Activated naive CD4-positive, alpha-beta T cell treated with anti-CD3 and anti-CD28 coated beads, Interleukin-2, amount 50 U/mL, for 72 hours (primary cell): ENCODE data around the gene OPN1SW. TPM values are rescaled to one million over a fixed set of nuclear protein-coding genes. Genes with fewer than 3 reads are reported as not detected.

Source experiments
- ATAC-seq, 2 donors: fragments of 150-1000 bp; cut with Tn5 transposase; 2 replicates each; pipeline ENCODE4 v1.10.0; 2021; ENCODE audit warnings: mild to moderate bottlenecking in 2 of 2, moderate library complexity in 2 of 2
- DNase-seq, 2 donors: peaks; one replicate each; pipeline ENCODE4 v3.0.0; 2021 to 2022; ENCODE audit warnings: low spot score in 2 of 2
- H3K27ac Mint-ChIP-seq, 2 donors: one replicate each; pipeline ENCODE4 v1.8.0; 2022; ENCODE audit warnings: mild to moderate bottlenecking in 2 of 2, mixed read lengths in 2 of 2
- H3K36me3 Mint-ChIP-seq, 2 donors: one replicate each; pipeline ENCODE4 v1.8.0; 2022; ENCODE audit warnings: mixed read lengths in 2 of 2
- H3K9me3 Mint-ChIP-seq, 2 donors: one replicate each; pipeline ENCODE4 v1.8.0; 2022; ENCODE audit warnings: mixed read lengths in 2 of 2
- total RNA-seq, 2 donors: library from RNA; stranded (reverse); gene quantifications; one replicate each; pipeline ENCODE4 v1.2.3, GENCODE V29; 2022

OPN1SW gene
- total RNA-seq, 2 donors from 2014 or later: not detected

DNA sequence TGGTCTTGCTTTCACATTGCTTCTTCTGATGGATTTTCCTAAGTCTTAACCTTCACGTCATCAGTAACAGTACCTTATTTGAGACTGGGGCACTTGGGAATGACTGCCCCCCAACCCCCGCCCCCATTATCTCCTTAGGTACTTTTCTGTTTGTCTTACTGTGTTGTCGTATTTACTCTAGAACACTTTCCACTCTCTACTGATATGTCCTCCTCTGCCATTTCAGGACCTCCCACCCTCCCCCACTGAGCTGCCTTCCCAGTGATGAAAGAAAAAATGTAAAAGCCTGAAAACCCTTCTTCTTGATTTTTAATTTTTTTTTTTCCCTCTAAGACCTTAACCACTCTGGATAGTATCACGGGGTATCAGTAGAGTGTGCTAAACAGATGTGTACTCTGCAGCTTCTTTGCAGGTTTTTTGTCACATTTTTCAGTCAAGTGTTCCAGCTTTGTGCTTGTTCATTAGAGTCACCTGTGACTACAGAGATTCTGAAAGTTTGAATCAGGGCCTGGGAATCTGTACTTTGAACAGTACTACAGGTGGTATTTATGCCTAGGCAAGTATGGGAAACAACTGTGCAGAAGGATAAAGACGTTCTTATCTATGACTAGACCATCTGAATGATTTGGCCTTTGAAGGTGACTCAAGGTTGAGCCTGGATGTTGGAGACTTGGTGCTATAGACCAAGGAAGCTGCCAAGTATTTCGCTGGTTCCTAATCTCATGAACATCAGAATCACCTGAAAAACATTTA is 28.1 kb downstream of the OPN1SW start:
- peaks cover 4 to 10% of the 10 kb centered on the region in 2 donors for H3K36me3 Mint-ChIP-seq
- no peak for DNase-seq
- no peaks in the 10 kb centered on the region for H3K9me3 Mint-ChIP-seq
- peak overlapping the region in 1 of 2 donors; percentile 44 for H3K27ac Mint-ChIP-seq
- ATAC-seq: no peak

- Mint-ChIP-seq H3K36me3 (peaks cover 4 to 10% of the 10 kb centered on the region in 2 donors), H3K27ac (no peak overlapping the region), H3K9me3 (no peaks in the 10 kb centered on the region)
- ATAC-seq (no peak), DNase-seq (no peak)
Measured at GRCh38 chr7:128745706-128746105, 29.9 kb downstream of the OPN1SW start.

DNA sequence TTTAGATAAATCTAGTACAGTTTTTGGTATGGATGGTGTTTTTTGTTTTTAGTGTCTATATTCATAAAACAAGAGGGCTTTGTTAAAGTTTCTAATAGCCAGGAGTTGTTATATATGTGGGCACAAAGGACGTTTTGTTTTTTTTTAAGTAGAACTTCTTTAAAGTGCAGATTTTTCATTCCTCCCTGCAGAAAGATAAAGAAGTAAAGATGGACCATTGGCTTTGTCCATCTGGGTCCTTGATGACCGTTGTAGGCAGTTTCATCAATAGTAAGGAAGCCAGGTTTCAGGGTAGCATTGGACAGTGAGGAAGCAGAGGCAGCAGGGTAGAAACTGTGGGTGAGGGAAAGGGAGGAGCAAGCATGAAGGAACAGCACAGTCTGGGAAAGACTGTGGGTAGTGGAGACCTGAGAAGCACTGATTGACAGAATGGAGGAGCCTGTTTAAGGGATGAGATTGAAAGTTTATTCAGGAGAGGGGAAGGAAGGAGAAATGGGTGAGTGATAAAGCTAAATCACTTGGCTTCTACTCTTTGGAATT is 31.2 kb downstream of the OPN1SW start:
- ATAC-seq: no peak
- Mint-ChIP-seq H3K36me3 (peaks cover 11 to 15% of the 10 kb centered on the region in 2 donors), H3K27ac (peak overlapping the region in 1 of 2 donors; percentile 11), H3K9me3 (no peaks in the 10 kb centered on the region)
- DNase-seq: no peak

DNA sequence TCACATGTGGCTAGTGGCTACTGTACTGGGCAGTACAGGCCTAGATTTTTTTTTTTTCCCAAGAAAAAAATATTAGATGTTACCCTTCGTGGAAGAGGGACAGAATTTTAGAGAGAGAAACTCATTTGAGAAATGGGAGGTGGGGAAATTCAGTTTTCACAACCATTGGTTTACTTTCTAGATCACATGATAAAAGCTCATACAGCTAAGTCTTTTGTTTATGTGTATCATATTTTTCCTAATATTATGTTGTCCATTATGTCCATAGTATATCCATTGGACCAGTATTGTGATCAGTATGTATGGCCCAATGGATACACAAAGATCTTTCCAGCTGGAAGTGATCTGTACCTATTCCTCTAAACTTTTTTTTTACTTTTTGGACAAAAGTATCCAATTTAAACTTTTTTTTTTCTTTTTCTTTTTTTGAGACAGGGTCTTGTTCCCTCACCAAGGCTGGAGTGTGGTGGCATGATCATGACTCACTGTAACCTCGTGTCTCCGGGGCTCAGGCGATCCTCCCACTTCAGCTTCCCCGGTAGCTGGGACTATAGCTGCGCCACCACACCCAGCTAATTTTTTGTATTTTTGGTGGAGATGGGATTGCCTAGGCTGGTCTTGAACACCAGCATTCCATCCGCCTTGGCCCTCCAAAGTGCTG is 32.4 kb downstream of the OPN1SW start:
- no peaks in the 10 kb centered on the region for H3K9me3 Mint-ChIP-seq
- no peak for ATAC-seq
- DNase-seq: no peak
- H3K27ac Mint-ChIP-seq: peak overlapping the region in 1 of 2 donors; percentile 85
- peaks cover 6 to 14% of the 10 kb centered on the region in 2 donors for H3K36me3 Mint-ChIP-seq

GRCh38 chr7:128742206-128742605 is 33.4 kb downstream of the OPN1SW start:
- DNase-seq: no peak
- Mint-ChIP-seq H3K36me3 (peaks cover 6 to 10% of the 10 kb centered on the region in 2 donors), H3K9me3 (no peaks in the 10 kb centered on the region), H3K27ac (no peak overlapping the region)
- no peak for ATAC-seq

- Mint-ChIP-seq H3K9me3 (no peaks in the 10 kb centered on the region), H3K36me3 (peaks cover 6 to 10% of the 10 kb centered on the region in 2 donors), H3K27ac (no peak overlapping the region)
- DNase-seq (no peak), ATAC-seq (no peak)
Measured at GRCh38 chr7:128741491-128741890, 34.1 kb downstream of the OPN1SW start.

DNA sequence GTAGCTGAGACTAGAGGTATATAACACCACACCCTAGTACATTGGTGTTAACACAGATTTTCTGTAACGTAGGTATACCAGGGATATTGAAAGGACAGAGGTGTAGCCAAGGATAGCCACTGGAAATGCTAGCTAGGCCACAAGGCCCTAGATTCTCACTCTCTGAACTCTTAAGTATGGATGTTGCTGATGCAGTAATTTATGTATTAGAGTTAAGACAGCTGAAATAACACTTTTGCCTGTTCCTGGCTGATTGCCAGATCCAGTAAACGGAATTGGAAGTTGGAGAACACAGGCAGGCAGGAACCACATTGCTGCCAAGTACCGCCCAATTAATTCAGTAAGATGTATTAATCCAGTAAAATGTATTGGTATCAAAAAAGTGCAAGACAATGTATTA is 34.6 kb downstream of the OPN1SW start:
- H3K27ac Mint-ChIP-seq: no peak overlapping the region
- H3K36me3 Mint-ChIP-seq: peaks cover 6 to 10% of the 10 kb centered on the region in 2 donors
- ATAC-seq (no peak), DNase-seq (no peak)
- H3K9me3 Mint-ChIP-seq: no peaks in the 10 kb centered on the region

- peaks cover 6 to 10% of the 10 kb centered on the region in 2 donors for H3K36me3 Mint-ChIP-seq
- DNase-seq: no peak
- no peak for ATAC-seq
- H3K27ac Mint-ChIP-seq: peak overlapping the region; percentile 97 to 98
- no peaks in the 10 kb centered on the region for H3K9me3 Mint-ChIP-seq
Measured at GRCh38 chr7:128739990-128740682, 35.5 kb downstream of the OPN1SW start.

- DNase-seq (peak; percentile 95 to 96), ATAC-seq (peak; percentile 96 to 99)
- Mint-ChIP-seq H3K27ac (peak within 1 kb of the TSS; percentile 97 to 98), H3K36me3 (peaks cover 6 to 10% of the 10 kb centered on the region in 2 donors), H3K9me3 (no peaks in the 10 kb centered on the region)
Measured at GRCh38 chr7:128739048-128739962, 36.3 kb downstream of the OPN1SW start, which contains the start of gene CALU. Gene CALU (plus strand): TSS chr7:128739359. CDS start chr7:128748584, 9,225 bp downstream.

DNA sequence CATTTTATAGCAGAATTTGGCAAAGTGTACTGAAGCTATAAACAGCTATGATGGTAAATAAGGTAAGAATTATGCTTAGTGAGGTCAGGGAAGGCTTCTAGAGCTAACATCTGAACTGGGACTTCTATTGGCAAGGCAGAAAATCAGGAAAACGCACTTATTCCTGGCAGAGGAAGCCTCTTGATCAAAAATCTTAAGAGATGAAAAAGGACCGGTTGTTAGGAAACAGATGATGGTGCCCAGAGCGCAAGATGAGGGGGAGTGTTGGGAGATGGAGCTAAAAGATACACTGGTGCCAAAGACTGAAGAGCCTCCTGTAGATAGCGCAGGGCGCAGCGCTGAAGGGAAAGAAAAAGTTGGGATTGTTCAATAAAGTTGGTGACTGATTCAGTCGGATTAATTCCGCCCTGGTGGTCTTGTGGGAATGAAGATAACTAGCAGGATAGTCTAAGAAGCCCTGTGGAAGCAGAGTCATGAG is 37.0 kb downstream of the OPN1SW start:
- H3K27ac Mint-ChIP-seq: peak overlapping the region; percentile 97 to 98
- DNase-seq: peak in 1 of 2 donors; percentile 16
- H3K9me3 Mint-ChIP-seq: no peaks in the 10 kb centered on the region
- H3K36me3 Mint-ChIP-seq: peaks cover 6 to 10% of the 10 kb centered on the region in 2 donors
- peak; percentile 4 to 13 for ATAC-seq

DNA sequence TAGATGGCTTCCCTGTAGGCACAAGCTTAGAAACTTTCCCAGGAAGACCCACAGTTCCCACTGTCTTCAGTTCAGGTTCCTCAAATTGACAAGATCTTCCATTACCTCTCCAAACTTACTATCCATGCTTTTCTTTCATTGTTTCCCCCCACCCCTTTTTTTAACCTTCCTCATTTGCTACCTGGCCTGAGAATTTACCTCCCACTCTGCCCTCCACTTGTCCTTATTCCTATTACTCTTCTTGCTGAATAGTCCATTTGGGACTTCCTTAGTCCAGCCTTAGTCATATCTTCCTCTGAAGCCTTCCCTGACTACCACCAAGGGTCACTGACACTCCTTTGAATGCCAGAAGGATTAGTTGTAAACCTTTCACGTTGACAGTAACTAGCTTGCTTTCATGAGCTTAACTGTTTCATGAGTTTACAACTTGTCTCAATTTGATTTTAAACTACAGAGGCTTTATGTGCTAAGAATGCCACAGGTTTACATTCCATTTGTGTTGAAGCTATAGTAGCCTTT is 37.7 kb downstream of the OPN1SW start:
- peaks cover 6 to 10% of the 10 kb centered on the region in 2 donors for H3K36me3 Mint-ChIP-seq
- peak overlapping the region in 1 of 2 donors; percentile 97 for H3K27ac Mint-ChIP-seq
- no peaks in the 10 kb centered on the region for H3K9me3 Mint-ChIP-seq

GRCh38 chr7:128737441-128737840 is 38.2 kb downstream of the OPN1SW start:
- peak overlapping the region in 1 of 2 donors; percentile 97 for H3K27ac Mint-ChIP-seq
- DNase-seq (no peak), ATAC-seq (no peak)
- peaks cover 6 to 10% of the 10 kb centered on the region in 2 donors for H3K36me3 Mint-ChIP-seq
- no peaks in the 10 kb centered on the region for H3K9me3 Mint-ChIP-seq

More for the DNA sequence above, 37.7 kb downstream of the OPN1SW start:
- no peak for ATAC-seq
- DNase-seq: no peak

GRCh38 chr7:128735436-128735835 is 40.2 kb downstream of the OPN1SW start:
- ATAC-seq: no peak
- H3K27ac Mint-ChIP-seq: no peak overlapping the region

DNA sequence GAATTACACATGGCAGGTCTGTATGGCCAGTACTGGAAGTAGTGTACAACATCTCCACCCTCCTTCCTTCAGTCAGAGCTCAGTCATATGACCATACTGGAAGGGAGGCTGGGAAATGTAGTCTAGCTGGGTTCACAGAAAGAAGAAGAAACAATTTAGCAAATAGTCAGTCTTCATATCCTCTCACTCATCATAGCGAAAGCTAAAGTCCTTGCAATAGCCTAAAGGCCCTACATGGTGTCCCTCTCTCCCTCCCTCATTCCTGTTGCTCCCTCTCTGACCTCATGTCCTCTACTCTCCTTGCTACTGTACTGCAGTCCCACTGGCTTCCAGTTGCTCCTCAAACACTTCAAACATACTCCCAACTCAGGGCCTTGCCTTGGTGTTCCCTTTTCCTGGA is 40.7 kb downstream of the OPN1SW start:
- H3K9me3 Mint-ChIP-seq: no peaks in the 10 kb centered on the region
- peaks cover 6 to 8% of the 10 kb centered on the region in 2 donors for H3K36me3 Mint-ChIP-seq
- no peak for DNase-seq
- ATAC-seq: no peak
- no peak overlapping the region for H3K27ac Mint-ChIP-seq

More at GRCh38 chr7:128735436-128735835, 40.2 kb downstream of the OPN1SW start:
- no peak for DNase-seq
- no peaks in the 10 kb centered on the region for H3K9me3 Mint-ChIP-seq
- peaks cover 6 to 10% of the 10 kb centered on the region in 2 donors for H3K36me3 Mint-ChIP-seq

GRCh38 chr7:128733278-128733645 is 42.3 kb downstream of the OPN1SW start:
- no peak for DNase-seq
- H3K9me3 Mint-ChIP-seq: no peaks in the 10 kb centered on the region

More at GRCh38 chr7:128733278-128733645, 42.3 kb downstream of the OPN1SW start:
- no peak for ATAC-seq
- no peaks in the 10 kb centered on the region for H3K36me3 Mint-ChIP-seq
- no peak overlapping the region for H3K27ac Mint-ChIP-seq
